GM18870 (cell line): ENCODE measurements around the gene LBP.
"Not testable (repeated sequence)": the region's sequence is repeated elsewhere in the genome, so short reads cannot be mapped to it uniquely, and the experiment has no call there.

Experiments used
- ATAC-seq: cut with Tn5 transposase; IDR thresholded peaks from one replicate; pipeline ENCODE4 v1.9.1; 2021; ENCODE audit warnings: moderate library complexity; ENCODE audit not compliant: unreplicated experiment

LBP gene

GRCh38 chr20:38393259-38393658, 47.0 kb downstream of the LBP start:
- ATAC-seq, result no peak

- no peak for ATAC-seq
Observed at GRCh38 chr20:38395165-38395564, 48.9 kb downstream of the LBP start.

- ATAC-seq, result not testable (repeated sequence)
Observed at GRCh38 chr20:38395751-38396395, 49.6 kb downstream of the LBP start.

- no peak for ATAC-seq
Observed at GRCh38 chr20:38402089-38402488, 55.8 kb downstream of the LBP start.

GRCh38 chr20:38402816-38403215, 56.5 kb downstream of the LBP start:
- ATAC-seq, result no peak

GRCh38 chr20:38404016-38404415, 57.7 kb downstream of the LBP start:
- ATAC-seq, result no peak

- ATAC-seq, result no peak
Observed at GRCh38 chr20:38405132-38405531, 58.9 kb downstream of the LBP start.

GRCh38 chr20:38406476-38406875, 60.2 kb downstream of the LBP start:
- ATAC-seq, result no peak

GRCh38 chr20:38407321-38407720, 61.0 kb downstream of the LBP start:
- ATAC-seq, result no peak

- not testable (repeated sequence) for ATAC-seq
Observed at GRCh38 chr20:38407822-38408221, 61.5 kb downstream of the LBP start.

- no peak for ATAC-seq
Observed at GRCh38 chr20:38412877-38413577, 66.7 kb downstream of the LBP start.

- no peak for ATAC-seq
Observed at GRCh38 chr20:38414769-38415450, 68.6 kb downstream of the LBP start.

GRCh38 chr20:38418509-38419204, 72.4 kb downstream of the LBP start:
- ATAC-seq, result no peak

- ATAC-seq, result no peak
Observed at GRCh38 chr20:38420388-38421085, 74.3 kb downstream of the LBP start.

GRCh38 chr20:38421915-38422314, 75.6 kb downstream of the LBP start:
- ATAC-seq, result no peak

GRCh38 chr20:38423541-38423940, 77.3 kb downstream of the LBP start:
- no peak for ATAC-seq

- no peak for ATAC-seq
Observed at GRCh38 chr20:38424401-38424800, 78.1 kb downstream of the LBP start.

GRCh38 chr20:38426006-38426897, 80.0 kb downstream of the LBP start:
- no peak for ATAC-seq
